Pancreas (tissue), 10 donors: ENCODE results near the gene ITPR1. TPM values are rescaled to one million over a fixed set of nuclear protein-coding genes. Genes with fewer than 3 reads are reported as not detected.

Experiments used
- ATAC-seq, 4 donors: fragments of 200-7000 bp; cut with Tn5 transposase; one replicate each; pipeline versions ENCODE4 v1.8.0 to v1.9.1; 2020; ENCODE audit warnings: mild to moderate bottlenecking in 4 of 4, moderate library complexity in 4 of 4
- DNase-seq, 6 donors: peaks; one replicate each; pipeline ENCODE4 v3.0.0-alpha.2; 2020
- FAIRE-seq: peaks from 2 replicates; lab custom pipeline; 2012; peaks lifted over from hg19 to GRCh38; lab: Jason Lieb, UNC
- H3K27ac ChIP-seq, 4 donors: fragments of 200-600 bp; sonication (generic); 1 replicate in 3 of 4; 2 replicates in 1 of 4; pipeline versions ENCODE4 v1.5.0 to v1.8.0; 2020
- H3K27me3 ChIP-seq, 4 donors: fragments of 200-600 bp; one replicate each; pipeline ENCODE4 v1.8.0; 2021
- H3K36me3 ChIP-seq, 3 donors: fragments of 200-600 bp; sonication (generic) in 1 of 3; one replicate each; pipeline versions ENCODE4 v1.5.0 to v1.8.0; 2020 to 2021
- H3K4me1 ChIP-seq, 3 donors: fragments of 200-600 bp; one replicate each; pipeline ENCODE4 v1.8.0; 2021
- H3K4me3 ChIP-seq, 4 donors: fragments of 200-600 bp; sonication (generic) in 2 of 4; one replicate each; pipeline versions ENCODE4 v1.5.0 to v1.8.0; 2020 to 2021
- H3K9me3 ChIP-seq, 4 donors: fragments of 200-600 bp; one replicate each; pipeline ENCODE4 v1.8.0; 2021
- WGBS, 2 donors: extraction: QIAGEN DNeasy Blood & Tissue Kit; methylation state at CpG; one replicate each; pipeline ENCODE4 v1.1.7; 2013; 5-methylcytosine and 5-hydroxymethylcytosine counted together
- intact Hi-C, 3 donors: fragments of 100-400 bp; cut with DNase I; formaldehyde crosslinking; loops; one replicate each; pipeline versions ENCODE4 v1.11.1 to v1.14.2; 2022
- polyA plus RNA-seq, 2 donors: library from polyadenylated mRNA; stranded (reverse); fragments of 200-250 nt; gene quantifications; one replicate each; pipeline ENCODE4 v1.2.3, GENCODE V29; 2013
- total RNA-seq, 6 donors: library from RNA; stranded (reverse); fragmentation: NEBNext Ultra II Directional in 4 of 6; extraction: Animal tissue kit (Norgen Biotek cat#: 25700) in 4 of 6; gene quantifications; one replicate each; pipeline versions ENCODE4 v1.2.1 to v1.2.4, GENCODE V29; 2021 to 2023
- TF ChIP-seq, protein P1 (sequence below), 4 donors: fragments of 200-600 bp; sonication (generic) in 3 of 4; IDR thresholded peaks; one replicate each; pipeline versions ENCODE4 v1.5.0 to v1.8.0; 2021; ENCODE audit warnings: antibody characterized with exemption in 4 of 4
- donor health status: healthy with polysubstance abuse.
- donor health status: DM: no; HTN: no; CAD: no; lungs with moderate emphysema.
- donor health status: DM: no; HTN: no; CAD: no.
- donor health status: control.
- donor health status: control.
- donor health status: Bipolar disorder and iron deficiency.
- donor health status: DM: yes; HTN: yes; CAD: no.
- donor health status: DM: no; HTN: no; CAD: no.
- donor health status: DM: no; HTN: no; CAD: no.
- donor health status: DM: yes; HTN: yes; CAD: no.

ITPR1 gene
- total and polyA plus RNA-seq, 8 donors: 4.5 to 19.1 (median 10.1) TPM

DNA sequence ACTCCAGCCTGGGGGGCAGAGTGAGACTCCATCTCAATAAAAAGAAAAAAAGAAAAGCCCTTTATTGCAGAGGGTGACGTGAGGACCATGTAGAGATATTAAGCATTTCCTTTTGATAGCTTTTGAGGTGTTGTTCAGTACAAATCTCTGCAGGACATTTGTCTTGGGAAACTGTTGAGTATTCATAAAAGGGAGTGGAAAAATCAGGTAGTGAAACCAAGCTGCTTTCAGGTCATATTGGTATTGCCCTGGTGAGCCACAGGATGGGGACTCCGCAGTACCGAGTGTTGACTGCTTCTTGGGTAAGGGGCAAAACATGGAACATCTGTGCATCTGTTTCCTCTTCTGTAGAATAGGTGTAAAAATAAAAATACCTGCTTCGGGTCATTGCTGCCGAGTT, 9.9 kb downstream of the ITPR1 start:
- H3K36me3 ChIP-seq: no peaks in the 10 kb centered on the region
- H3K27me3 ChIP-seq: no peaks in the 10 kb centered on the region
- intact Hi-C loops: no loop called here
- DNase-seq (no peak), ATAC-seq (no peak), FAIRE-seq (no peak)
- WGBS, 2 donors: 65 to 77% methylated on average over 5 of the region's 5 CpGs
- TF ChIP-seq, protein P1, sequence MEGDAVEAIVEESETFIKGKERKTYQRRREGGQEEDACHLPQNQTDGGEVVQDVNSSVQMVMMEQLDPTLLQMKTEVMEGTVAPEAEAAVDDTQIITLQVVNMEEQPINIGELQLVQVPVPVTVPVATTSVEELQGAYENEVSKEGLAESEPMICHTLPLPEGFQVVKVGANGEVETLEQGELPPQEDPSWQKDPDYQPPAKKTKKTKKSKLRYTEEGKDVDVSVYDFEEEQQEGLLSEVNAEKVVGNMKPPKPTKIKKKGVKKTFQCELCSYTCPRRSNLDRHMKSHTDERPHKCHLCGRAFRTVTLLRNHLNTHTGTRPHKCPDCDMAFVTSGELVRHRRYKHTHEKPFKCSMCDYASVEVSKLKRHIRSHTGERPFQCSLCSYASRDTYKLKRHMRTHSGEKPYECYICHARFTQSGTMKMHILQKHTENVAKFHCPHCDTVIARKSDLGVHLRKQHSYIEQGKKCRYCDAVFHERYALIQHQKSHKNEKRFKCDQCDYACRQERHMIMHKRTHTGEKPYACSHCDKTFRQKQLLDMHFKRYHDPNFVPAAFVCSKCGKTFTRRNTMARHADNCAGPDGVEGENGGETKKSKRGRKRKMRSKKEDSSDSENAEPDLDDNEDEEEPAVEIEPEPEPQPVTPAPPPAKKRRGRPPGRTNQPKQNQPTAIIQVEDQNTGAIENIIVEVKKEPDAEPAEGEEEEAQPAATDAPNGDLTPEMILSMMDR (IDR thresholded peaks at IDR 0.05): no peak
- H3K4me3 ChIP-seq: no peak overlapping the region
- H3K27ac ChIP-seq: no peak overlapping the region
- no peaks in the 10 kb centered on the region for H3K9me3 ChIP-seq
- H3K4me1 ChIP-seq: peaks cover 0 to 5% (median 0%) of the 10 kb centered on the region in 3 donors

DNA sequence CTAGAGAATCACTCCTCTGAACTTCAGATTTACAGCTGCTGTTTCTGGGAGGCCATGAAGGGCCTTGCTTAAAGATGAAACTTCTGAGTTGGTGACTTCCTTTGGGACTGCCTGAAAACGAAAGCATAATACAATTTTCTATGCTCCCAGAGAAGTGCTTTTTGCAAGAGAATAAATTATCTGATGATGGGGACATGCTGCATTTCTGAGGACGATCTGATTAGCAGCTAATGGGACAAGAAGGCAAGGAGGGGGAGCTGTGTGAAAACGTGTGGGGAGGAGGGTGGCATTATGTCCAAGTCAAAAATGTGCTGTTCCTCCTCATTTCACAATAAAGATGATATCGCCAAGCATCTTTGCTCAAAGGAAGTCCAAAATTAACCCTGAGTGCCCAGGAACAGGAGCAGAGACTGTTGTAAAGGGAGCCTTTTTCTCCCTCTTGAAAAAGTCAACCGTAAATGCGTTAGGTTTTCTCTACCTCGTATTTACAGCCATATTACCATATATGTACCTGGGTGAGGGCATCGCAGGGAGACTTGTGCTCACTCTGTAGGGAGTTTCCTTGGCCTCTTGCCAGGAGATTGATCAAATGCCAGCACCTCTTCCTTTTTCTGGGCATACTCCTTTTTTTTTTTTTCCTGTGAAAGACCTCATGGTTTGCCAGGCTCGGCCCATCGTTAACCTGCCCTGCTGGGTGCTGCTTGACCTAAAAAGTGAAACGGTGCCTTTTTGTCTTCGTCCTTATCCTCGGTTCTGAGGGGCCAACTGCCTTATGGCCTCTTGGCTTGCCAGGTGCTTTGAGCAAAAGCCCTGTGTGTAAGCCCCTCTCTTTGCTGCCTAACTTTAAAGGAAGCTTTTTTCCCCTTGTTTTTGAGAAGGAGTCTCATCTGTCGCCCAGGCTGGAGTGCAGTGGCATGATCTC, 11.5 kb downstream of the ITPR1 start:
- intact Hi-C loops: no loop called here
- FAIRE-seq (no peak), ATAC-seq (peak in 2 of 4 donors; percentile 29 to 34), DNase-seq (peak in 1 of 6 donors; percentile 20)
- Histone ChIP-seq H3K27me3 (no peaks in the 10 kb centered on the region), H3K36me3 (no peaks in the 10 kb centered on the region), H3K9me3 (no peaks in the 10 kb centered on the region), H3K4me3 (no peak overlapping the region), H3K27ac (peak overlapping the region in 1 of 4 donors; percentile 7), H3K4me1 (peaks cover 0 to 5% (median 0%) of the 10 kb centered on the region in 3 donors)
- 50 to 51% methylated on average over 14 of the region's 14 CpGs for WGBS, 2 donors
- TF ChIP-seq, protein P1 (IDR thresholded peaks at IDR 0.05): no peak

DNA sequence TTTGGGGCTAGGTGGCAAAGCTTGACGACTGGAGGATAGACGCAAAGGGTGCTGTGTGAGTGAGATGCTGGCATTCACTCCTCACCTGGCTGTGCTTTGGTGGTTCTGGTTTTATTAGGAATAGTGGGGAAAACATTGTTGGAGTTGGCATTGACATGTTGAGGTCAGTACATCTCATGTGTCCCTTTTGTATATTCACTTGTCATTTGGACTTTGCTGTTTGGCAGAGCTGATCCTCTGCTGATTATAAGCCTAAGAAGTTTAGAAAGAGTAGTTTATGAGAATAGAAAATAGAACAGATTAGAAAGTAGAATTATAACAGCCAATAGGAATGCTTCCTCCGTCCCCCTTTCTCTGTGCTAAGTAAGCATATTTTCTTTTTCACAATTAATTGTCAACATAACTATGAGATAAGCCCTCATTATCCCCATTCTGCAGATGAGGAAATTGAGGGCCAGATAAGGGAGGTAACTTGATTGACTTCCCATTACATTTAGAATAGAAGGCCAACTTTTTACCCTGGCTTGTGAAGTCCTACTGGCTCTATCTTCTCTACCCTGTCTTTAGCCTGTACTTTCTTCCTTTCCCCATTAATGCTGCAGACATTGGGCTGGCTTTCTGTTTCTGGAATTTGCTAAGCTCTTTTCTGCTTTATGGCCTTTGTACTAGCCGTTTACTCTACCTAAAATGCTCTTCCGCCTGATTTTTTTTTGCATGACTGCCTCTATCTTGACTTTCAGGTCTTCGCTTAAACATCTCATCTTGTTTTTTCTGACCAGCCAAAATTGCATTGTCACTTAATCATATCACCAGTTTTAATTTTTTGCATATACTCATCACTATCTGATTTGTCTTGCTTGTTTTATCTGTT, 12.8 kb downstream of the ITPR1 start:
- no peaks in the 10 kb centered on the region for H3K27me3 ChIP-seq
- no peak for FAIRE-seq
- no peak overlapping the region for H3K4me3 ChIP-seq
- no peak for ATAC-seq
- no peak overlapping the region for H3K27ac ChIP-seq
- H3K4me1 ChIP-seq: peaks cover 0 to 5% (median 0%) of the 10 kb centered on the region in 3 donors
- TF ChIP-seq, protein P1 (IDR thresholded peaks at IDR 0.05): no peak
- no peaks in the 10 kb centered on the region for H3K36me3 ChIP-seq
- intact Hi-C loops: no loop called here
- DNase-seq: no peak
- no peaks in the 10 kb centered on the region for H3K9me3 ChIP-seq
- WGBS, 2 donors: 81 to 90% methylated on average over 6 of the region's 6 CpGs

DNA sequence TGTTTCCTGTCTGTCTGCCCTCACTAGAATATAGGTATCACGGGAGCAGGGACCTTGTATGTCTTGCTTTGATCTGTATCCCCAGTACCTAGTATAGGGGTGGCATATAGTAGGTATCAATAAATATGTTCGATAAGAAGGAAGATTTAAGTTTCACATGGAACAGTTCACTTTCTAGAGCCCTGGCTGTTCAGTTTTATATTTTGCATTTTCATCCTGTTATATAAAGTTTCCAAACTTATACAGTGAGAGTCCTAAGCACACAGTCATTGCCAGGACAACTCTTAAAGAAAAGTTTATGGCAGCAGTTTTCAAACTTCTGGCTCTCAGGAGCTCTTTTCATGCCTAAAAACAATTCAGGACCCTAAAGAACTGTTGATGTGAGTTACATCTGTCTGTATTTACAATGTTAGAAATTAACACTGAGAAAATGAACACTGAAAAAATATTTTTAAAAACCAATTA, 13.4 kb downstream of the ITPR1 start:
- Histone ChIP-seq H3K27me3 (no peaks in the 10 kb centered on the region), H3K27ac (no peak overlapping the region), H3K9me3 (no peaks in the 10 kb centered on the region), H3K36me3 (no peaks in the 10 kb centered on the region), H3K4me1 (peaks cover 0 to 5% (median 0%) of the 10 kb centered on the region in 3 donors), H3K4me3 (no peak overlapping the region)
- 75 to 87% methylated on average over 2 of the region's 2 CpGs for WGBS, 2 donors
- FAIRE-seq (no peak), DNase-seq (no peak), ATAC-seq (no peak)
- intact Hi-C loops: no loop called here
- TF ChIP-seq, protein P1 (IDR thresholded peaks at IDR 0.05): no peak
